Measurements from ENCODE around the gene MMP15. TPM values are rescaled to one million over a fixed set of nuclear protein-coding genes. Genes with fewer than 3 reads are reported as not detected.

The MMP15 gene
- total RNA-seq, 1 experiment from 2014 or later: 27.0 TPM

DNA sequence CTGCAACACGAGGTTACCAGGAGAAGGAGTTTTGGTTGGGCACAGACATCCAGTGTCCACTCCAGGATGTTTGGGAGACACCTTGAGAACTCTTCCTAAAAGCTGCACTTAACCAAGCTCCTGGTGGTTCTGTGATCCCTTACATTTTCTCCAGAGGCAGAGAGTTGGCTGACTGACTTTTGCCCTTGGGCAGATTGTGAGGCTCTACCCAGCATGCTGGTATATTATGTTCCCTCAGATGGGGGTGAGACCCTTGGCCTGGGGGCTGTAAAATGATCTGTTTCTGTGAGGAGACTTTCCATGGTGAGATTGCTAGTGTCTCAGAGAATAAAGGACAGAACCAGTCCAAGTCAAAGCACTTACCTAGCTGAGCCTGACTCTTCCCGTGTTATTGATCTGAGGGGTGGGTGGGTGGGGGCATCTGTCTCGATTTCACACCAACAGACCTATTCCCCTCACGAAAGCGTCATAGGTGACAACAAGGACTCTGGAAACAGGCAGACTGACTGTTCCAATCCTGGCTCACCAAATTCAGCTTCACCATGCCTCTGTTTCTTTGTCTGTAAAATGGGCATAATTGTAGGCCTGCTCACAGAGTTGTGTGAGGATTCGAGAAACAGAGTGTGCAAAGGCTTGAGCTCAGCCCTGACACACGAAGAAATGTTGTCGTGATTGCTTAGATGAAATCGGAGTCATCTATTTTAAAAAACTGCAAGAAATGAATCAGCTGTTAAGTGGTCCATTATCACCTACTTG, 12.2 kb upstream of the MMP15 start:
- ChIA-PET POLR2A (interaction anchor here (0.6 kb wide), 1 partner anchor 12 kb away, joined by 10 read pairs; no protein-coding TSS in a partner anchor), CTCF (no interaction called here)
- BruUV-seq (replicated peaks): no TSS peak
- Mint-ChIP-seq H3K4me3 (ENCODE audit: unreplicated experiment) (no peak overlapping the region), H3K27me3 (ENCODE audit: insufficient read depth, unreplicated experiment) (no peaks in the 10 kb centered on the region), H3K9me3 (ENCODE audit: unreplicated experiment) (no peaks in the 10 kb centered on the region), H3K27ac (ENCODE audit: unreplicated experiment) (no peak overlapping the region), H3K36me3 (ENCODE audit: insufficient read depth, unreplicated experiment) (peaks cover 18% of the 10 kb centered on the region), H3K4me1 (ENCODE audit: low read depth, unreplicated experiment) (peaks cover 14% of the 10 kb centered on the region)
- Histone ChIP-seq H3K4me3 (ENCODE audit: low read depth, low read length) (no peak overlapping the region), H3K4me1 (peaks cover 26% of the 10 kb centered on the region), H3K9me3 (no peaks in the 10 kb centered on the region), H3K27me3 (replicated peaks; ENCODE audit: control insufficient read depth, insufficient read depth, low read length) (no peaks in the 10 kb centered on the region), H3K36me3 (ENCODE audit: control insufficient read depth, insufficient read depth, low read length) (peaks cover 4% of the 10 kb centered on the region)
- TF ChIP-seq, protein P1, sequence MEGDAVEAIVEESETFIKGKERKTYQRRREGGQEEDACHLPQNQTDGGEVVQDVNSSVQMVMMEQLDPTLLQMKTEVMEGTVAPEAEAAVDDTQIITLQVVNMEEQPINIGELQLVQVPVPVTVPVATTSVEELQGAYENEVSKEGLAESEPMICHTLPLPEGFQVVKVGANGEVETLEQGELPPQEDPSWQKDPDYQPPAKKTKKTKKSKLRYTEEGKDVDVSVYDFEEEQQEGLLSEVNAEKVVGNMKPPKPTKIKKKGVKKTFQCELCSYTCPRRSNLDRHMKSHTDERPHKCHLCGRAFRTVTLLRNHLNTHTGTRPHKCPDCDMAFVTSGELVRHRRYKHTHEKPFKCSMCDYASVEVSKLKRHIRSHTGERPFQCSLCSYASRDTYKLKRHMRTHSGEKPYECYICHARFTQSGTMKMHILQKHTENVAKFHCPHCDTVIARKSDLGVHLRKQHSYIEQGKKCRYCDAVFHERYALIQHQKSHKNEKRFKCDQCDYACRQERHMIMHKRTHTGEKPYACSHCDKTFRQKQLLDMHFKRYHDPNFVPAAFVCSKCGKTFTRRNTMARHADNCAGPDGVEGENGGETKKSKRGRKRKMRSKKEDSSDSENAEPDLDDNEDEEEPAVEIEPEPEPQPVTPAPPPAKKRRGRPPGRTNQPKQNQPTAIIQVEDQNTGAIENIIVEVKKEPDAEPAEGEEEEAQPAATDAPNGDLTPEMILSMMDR (IDR thresholded peaks at IDR 0.05; ENCODE audit: insufficient read depth in 1 of 2, low read depth in 1 of 2, low read length in 1 of 2, severe bottlenecking in 1 of 2, unreplicated experiment in 1 of 2): no peak
- no peak for DNase-seq
- intact Hi-C loops (cut with micrococcal nuclease; ENCODE audit: unreplicated experiment): no loop called here

- ChIA-PET POLR2A (interaction anchor here (0.5 kb wide), 1 partner anchor 677 kb away, joined by 4 read pairs; no protein-coding TSS in a partner anchor), CTCF (no interaction called here)
- H3K4me1 ChIP-seq: peaks cover 14% of the 10 kb centered on the region
- TF ChIP-seq, protein P1 (IDR thresholded peaks at IDR 0.05; ENCODE audit: insufficient read depth in 1 of 2, low read depth in 1 of 2, low read length in 1 of 2, severe bottlenecking in 1 of 2, unreplicated experiment in 1 of 2): no peak
- DNase-seq: peak in 1 of 2 experiments; percentile 57
- no peaks in the 10 kb centered on the region for H3K27me3 Mint-ChIP-seq (ENCODE audit: insufficient read depth, unreplicated experiment)
- BruUV-seq (replicated peaks): no TSS peak
- H3K36me3 Mint-ChIP-seq (ENCODE audit: insufficient read depth, unreplicated experiment): no peaks in the 10 kb centered on the region
- H3K27ac Mint-ChIP-seq (ENCODE audit: unreplicated experiment): no peak overlapping the region
- intact Hi-C loops (cut with micrococcal nuclease; ENCODE audit: unreplicated experiment): no loop called here
- H3K27me3 ChIP-seq (replicated peaks; ENCODE audit: control insufficient read depth, insufficient read depth, low read length): no peaks in the 10 kb centered on the region
- H3K4me1 Mint-ChIP-seq (ENCODE audit: low read depth, unreplicated experiment): no peaks in the 10 kb centered on the region
- no peak overlapping the region for H3K4me3 Mint-ChIP-seq (ENCODE audit: unreplicated experiment)
- no peak overlapping the region for H3K4me3 ChIP-seq (ENCODE audit: low read depth, low read length)
- H3K9me3 ChIP-seq: no peaks in the 10 kb centered on the region
- H3K36me3 ChIP-seq (ENCODE audit: control insufficient read depth, insufficient read depth, low read length): no peaks in the 10 kb centered on the region
- H3K9me3 Mint-ChIP-seq (ENCODE audit: unreplicated experiment): no peaks in the 10 kb centered on the region
These were observed 8.6 kb upstream of the MMP15 start for GRCh38 chr16:58016840-58017446.

GRCh38 chr16:58018803-58019202, 6.8 kb upstream of the MMP15 start:
- H3K27me3 Mint-ChIP-seq (ENCODE audit: insufficient read depth, unreplicated experiment): no peaks in the 10 kb centered on the region
- CTCF ChIA-PET: interaction anchor here (0.7 to 1.9 kb wide), 3 partner anchors 47 to 110 kb away, joined by 3 to 5 read pairs (median 3); partner anchors contain the start of gene CFAP20

More at GRCh38 chr16:58018803-58019202, 6.8 kb upstream of the MMP15 start:
- Mint-ChIP-seq H3K9me3 (ENCODE audit: unreplicated experiment) (no peaks in the 10 kb centered on the region), H3K4me3 (ENCODE audit: unreplicated experiment) (no peak overlapping the region), H3K36me3 (ENCODE audit: insufficient read depth, unreplicated experiment) (no peaks in the 10 kb centered on the region), H3K4me1 (ENCODE audit: low read depth, unreplicated experiment) (peaks cover 7% of the 10 kb centered on the region), H3K27ac (ENCODE audit: unreplicated experiment) (no peak overlapping the region)
- H3K9me3 ChIP-seq: no peaks in the 10 kb centered on the region
- TF ChIP-seq, protein P1 (IDR thresholded peaks at IDR 0.05; ENCODE audit: insufficient read depth in 1 of 2, low read depth in 1 of 2, low read length in 1 of 2, severe bottlenecking in 1 of 2, unreplicated experiment in 1 of 2): peak in 1 of 2 experiments; percentile 20
- no peak overlapping the region for H3K4me3 ChIP-seq (ENCODE audit: low read depth, low read length)
- no peaks in the 10 kb centered on the region for H3K36me3 ChIP-seq (ENCODE audit: control insufficient read depth, insufficient read depth, low read length)
- peaks cover 14% of the 10 kb centered on the region for H3K4me1 ChIP-seq
- intact Hi-C loops (cut with micrococcal nuclease; ENCODE audit: unreplicated experiment): no loop called here
- no peaks in the 10 kb centered on the region for H3K27me3 ChIP-seq (replicated peaks; ENCODE audit: control insufficient read depth, insufficient read depth, low read length)
- POLR2A ChIA-PET: no interaction called here
- no peak for DNase-seq
- no TSS peak for BruUV-seq (replicated peaks)

Measured in Caco-2 (cell line).